Dermis blood vessel endothelial cell (primary cell): Measurements from ENCODE around the gene DIO3. TPM values are rescaled to one million over a fixed set of nuclear protein-coding genes. Genes with fewer than 3 reads are reported as not detected.

Source experiments
- DNase-seq: peaks from one replicate; pipeline ENCODE4 v3.0.0; 2010
- total RNA-seq: library from RNA; depleted of rRNA; stranded (reverse); fragments of >200 nt; gene quantifications from 2 replicates; pipeline ENCODE4 v1.2.3, GENCODE V29; 2014

Gene DIO3
- not detected in 2 replicates for total RNA-seq

- DNase-seq, result no peak
Observed at GRCh38 chr14:101561145-101561896, at the start of gene DIO3. DIO3 (plus strand) TSS chr14:101561495.

- DNase-seq, result no peak
Observed at GRCh38 chr14:101511620-101512375, 49.5 kb upstream of the DIO3 start.

GRCh38 chr14:101512376-101512695 is 49.0 kb upstream of the DIO3 start:
- no peak for DNase-seq

- no peak for DNase-seq
Observed at GRCh38 chr14:101514136-101514535, 47.2 kb upstream of the DIO3 start.

GRCh38 chr14:101516401-101516800 is 44.9 kb upstream of the DIO3 start:
- DNase-seq, result no peak

- no peak for DNase-seq
Observed at GRCh38 chr14:101518611-101519473, 42.5 kb upstream of the DIO3 start.

- DNase-seq, result no peak
Observed at GRCh38 chr14:101520621-101521472, 40.4 kb upstream of the DIO3 start.

- DNase-seq, result no peak
Observed at GRCh38 chr14:101521473-101521915, 39.8 kb upstream of the DIO3 start.

GRCh38 chr14:101521978-101522377 is 39.3 kb upstream of the DIO3 start:
- DNase-seq, result no peak

- DNase-seq, result no peak
Observed at GRCh38 chr14:101525640-101526527, 35.4 kb upstream of the DIO3 start.

- no peak for DNase-seq
Observed at GRCh38 chr14:101527987-101528386, 33.3 kb upstream of the DIO3 start.

GRCh38 chr14:101529079-101529478 is 32.2 kb upstream of the DIO3 start:
- no peak for DNase-seq

- no peak for DNase-seq
Observed at GRCh38 chr14:101534198-101534597, 27.1 kb upstream of the DIO3 start.

- no peak for DNase-seq
Observed at GRCh38 chr14:101535232-101535631, 26.1 kb upstream of the DIO3 start.

- no peak for DNase-seq
Observed at GRCh38 chr14:101535701-101536207, 25.5 kb upstream of the DIO3 start.

- DNase-seq, result no peak
Observed at GRCh38 chr14:101537286-101537685, 24.0 kb upstream of the DIO3 start.

- no peak for DNase-seq
Observed at GRCh38 chr14:101538878-101539277, 22.4 kb upstream of the DIO3 start.

- no peak for DNase-seq
Observed at GRCh38 chr14:101539880-101540279, 21.4 kb upstream of the DIO3 start.

- DNase-seq, result no peak
Observed at GRCh38 chr14:101540481-101541462, 20.5 kb upstream of the DIO3 start.

- DNase-seq, result no peak
Observed at GRCh38 chr14:101542391-101542790, 18.9 kb upstream of the DIO3 start.
